A549 (cell line): ENCODE measurements around the gene AMFR.

Source experiments
- EP300 ChIP-seq, 2 experiments: fragments of >200 bp; sonication (Bioruptor Twin); formaldehyde crosslinking; IDR thresholded peaks; 2 replicates in 1 of 2; 3 replicates in 1 of 2; pipeline ENCODE4 v1.6.1; 2016 to 2017
- JUN ChIP-seq, 2 experiments: fragments of >200 bp; sonication (Bioruptor Twin); formaldehyde crosslinking; IDR thresholded peaks; 2 replicates in 1 of 2; 3 replicates in 1 of 2; pipeline ENCODE4 v1.6.1; 2016 to 2017
- RAD21 ChIP-seq, 2 experiments: fragments of >200 bp in 1 of 2; sonication (Bioruptor Twin) in 1 of 2; formaldehyde crosslinking in 1 of 2; IDR thresholded peaks in 1 of 2; conservative IDR thresholded peaks in 1 of 2; 2 replicates in 1 of 2; 3 replicates in 1 of 2; pipeline ENCODE4 v1.6.1; 2012 to 2018; ENCODE audit warnings: inconsistent platforms in 1 of 2
- REST ChIP-seq: fragments of 200-600 bp; sonication (generic); IDR thresholded peaks from 2 replicates; pipeline ENCODE4 v1.6.1; 2016; ENCODE audit warnings: antibody characterized with exemption, mild to moderate bottlenecking, moderate library complexity
- RFX5 ChIP-seq: fragments of 450-650 bp; IDR thresholded peaks from 2 replicates; pipeline ENCODE4 v1.7.1; 2014; ENCODE audit warnings: antibody characterized with exemption, mild to moderate bottlenecking, moderate library complexity
- SMC3 ChIP-seq: fragments of >200 bp; sonication (Bioruptor Twin); formaldehyde crosslinking; IDR thresholded peaks from 3 replicates; pipeline ENCODE4 v1.6.1; 2018; ENCODE audit warnings: inconsistent platforms
- TF ChIP-seq, protein P1 (sequence below): fragments of >200 bp; sonication (Bioruptor Twin); formaldehyde crosslinking; IDR thresholded peaks from 3 replicates; pipeline ENCODE4 v1.5.1; 2016

DNA sequence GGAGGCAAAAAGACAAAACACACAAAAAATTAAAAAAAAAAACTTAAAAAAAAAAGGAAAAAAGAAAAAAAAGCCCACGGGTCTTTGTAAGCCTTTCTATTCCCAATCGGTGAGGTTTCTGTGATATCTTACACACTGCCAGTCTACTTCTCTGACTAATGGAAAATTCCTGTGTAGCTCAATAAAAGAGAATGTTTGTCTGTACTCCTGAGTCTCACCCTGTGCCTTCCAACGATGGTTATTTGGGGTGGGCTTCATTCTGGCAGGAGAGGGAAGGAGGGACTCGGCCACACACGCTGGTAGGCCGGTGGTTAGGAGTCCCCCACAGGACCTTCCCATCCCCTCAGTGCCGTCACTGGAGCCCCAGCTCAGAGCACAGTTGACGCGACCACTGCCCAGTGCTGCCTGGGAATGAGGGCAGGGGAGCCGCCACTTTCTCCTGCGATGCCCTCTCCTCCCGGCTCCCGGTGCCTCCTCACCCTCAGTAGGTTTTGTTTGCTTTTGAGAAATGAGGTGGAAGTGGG lies 68.0 kb downstream of the AMFR start:
- TF ChIP-seq RAD21 (conservative IDR thresholded peaks at IDR 0.05 in 1 of 2, IDR thresholded peaks at IDR 0.05 in 1 of 2) (no peak), SMC3 (no peak), REST (no peak), JUN (IDR thresholded peaks at IDR 0.05) (no peak), RFX5 (no peak), EP300 (IDR thresholded peaks at IDR 0.05) (no peak)
- TF ChIP-seq, protein P1, sequence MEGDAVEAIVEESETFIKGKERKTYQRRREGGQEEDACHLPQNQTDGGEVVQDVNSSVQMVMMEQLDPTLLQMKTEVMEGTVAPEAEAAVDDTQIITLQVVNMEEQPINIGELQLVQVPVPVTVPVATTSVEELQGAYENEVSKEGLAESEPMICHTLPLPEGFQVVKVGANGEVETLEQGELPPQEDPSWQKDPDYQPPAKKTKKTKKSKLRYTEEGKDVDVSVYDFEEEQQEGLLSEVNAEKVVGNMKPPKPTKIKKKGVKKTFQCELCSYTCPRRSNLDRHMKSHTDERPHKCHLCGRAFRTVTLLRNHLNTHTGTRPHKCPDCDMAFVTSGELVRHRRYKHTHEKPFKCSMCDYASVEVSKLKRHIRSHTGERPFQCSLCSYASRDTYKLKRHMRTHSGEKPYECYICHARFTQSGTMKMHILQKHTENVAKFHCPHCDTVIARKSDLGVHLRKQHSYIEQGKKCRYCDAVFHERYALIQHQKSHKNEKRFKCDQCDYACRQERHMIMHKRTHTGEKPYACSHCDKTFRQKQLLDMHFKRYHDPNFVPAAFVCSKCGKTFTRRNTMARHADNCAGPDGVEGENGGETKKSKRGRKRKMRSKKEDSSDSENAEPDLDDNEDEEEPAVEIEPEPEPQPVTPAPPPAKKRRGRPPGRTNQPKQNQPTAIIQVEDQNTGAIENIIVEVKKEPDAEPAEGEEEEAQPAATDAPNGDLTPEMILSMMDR = no peak
